H9 (cell line): ENCODE measurements around the gene PLEKHA1. TPM values are rescaled to one million over a fixed set of nuclear protein-coding genes. Genes with fewer than 3 reads are reported as not detected.

ENCODE experiments used
- DNase-seq: peaks from one replicate; pipeline ENCODE4 v3.0.0-alpha.2; 2017
- H2AFZ ChIP-seq: one replicate; pipeline ENCODE4 v1.6.1; 2013; ENCODE audit warnings: mild to moderate bottlenecking, low read length, control low read depth, moderate library complexity
- H2AK5ac ChIP-seq: 2 replicates; pipeline ENCODE4 v1.6.1; 2013; ENCODE audit warnings: low read length, control low read depth, mixed read lengths; ENCODE audit not compliant: insufficient read length
- H2BK120ac ChIP-seq: one replicate; pipeline ENCODE4 v1.6.1; 2013; ENCODE audit warnings: low read depth, mild to moderate bottlenecking, low read length, control low read depth, inconsistent platforms; ENCODE audit not compliant: poor library complexity, severe bottlenecking
- H2BK12ac ChIP-seq: 2 replicates; pipeline ENCODE4 v1.6.1; 2013; ENCODE audit warnings: low read length, control low read depth, mixed read lengths, low read depth; ENCODE audit not compliant: insufficient read length
- H2BK15ac ChIP-seq: 2 replicates; pipeline ENCODE4 v1.6.1; 2013; ENCODE audit warnings: low read depth, low read length, control low read depth
- H2BK20ac ChIP-seq: one replicate; pipeline ENCODE4 v1.6.1; 2013; ENCODE audit warnings: low read depth, mild to moderate bottlenecking, low read length, control low read depth, inconsistent platforms; ENCODE audit not compliant: poor library complexity, severe bottlenecking
- H2BK5ac ChIP-seq: 2 replicates; pipeline ENCODE4 v1.6.1; 2013; ENCODE audit warnings: low read length, control low read depth, mixed read lengths; ENCODE audit not compliant: insufficient read length
- H3K14ac ChIP-seq: 2 replicates; pipeline ENCODE4 v1.6.1; 2013; ENCODE audit warnings: low read length, control low read depth; ENCODE audit not compliant: insufficient read depth
- H3K18ac ChIP-seq: 2 replicates; pipeline ENCODE4 v1.6.1; 2013; ENCODE audit warnings: low read depth, mild to moderate bottlenecking, mixed read lengths, low read length, control low read depth; ENCODE audit not compliant: insufficient read length
- H3K23ac ChIP-seq: 2 replicates; pipeline ENCODE4 v1.6.1; 2013; ENCODE audit warnings: low read length, control low read depth, mixed read lengths, low read depth; ENCODE audit not compliant: insufficient read length
- H3K23me2 ChIP-seq: 2 replicates; pipeline ENCODE4 v1.6.1; 2013; ENCODE audit warnings: low read depth, mild to moderate bottlenecking, mixed read lengths, low read length, control low read depth; ENCODE audit not compliant: insufficient read length, poor library complexity, severe bottlenecking
- H3K27ac ChIP-seq: 2 replicates; pipeline ENCODE4 v1.5.1; 2013; ENCODE audit warnings: low read length, control low read depth, mixed read lengths, low read depth; ENCODE audit not compliant: insufficient read length
- H3K27me3 ChIP-seq: 2 replicates; pipeline ENCODE4 v1.6.1; 2013; ENCODE audit warnings: low read length, control low read depth, inconsistent platforms; ENCODE audit not compliant: insufficient read depth
- H3K4ac ChIP-seq: 2 replicates; pipeline ENCODE4 v1.6.1; 2013; ENCODE audit warnings: low read depth, mild to moderate bottlenecking, control low read depth, inconsistent platforms, low read length, moderate library complexity
- H3K4me1 ChIP-seq: 2 replicates; pipeline ENCODE4 v1.6.1; 2013; ENCODE audit warnings: low read length, control low read depth, inconsistent platforms; ENCODE audit not compliant: insufficient read depth
- H3K4me2 ChIP-seq: 2 replicates; pipeline ENCODE4 v1.6.1; 2013; ENCODE audit warnings: low read length, control low read depth, mixed read lengths; ENCODE audit not compliant: insufficient read length, insufficient read depth
- H3K56ac ChIP-seq: 2 replicates; pipeline ENCODE4 v1.6.1; 2013; ENCODE audit warnings: low read depth, mild to moderate bottlenecking, mixed read lengths, low read length, control low read depth; ENCODE audit not compliant: insufficient read length
- H3K79me1 ChIP-seq: 2 replicates; pipeline ENCODE4 v1.6.1; 2013; ENCODE audit warnings: low read depth, mild to moderate bottlenecking, moderate library complexity, low read length, control low read depth, inconsistent platforms; ENCODE audit not compliant: insufficient read depth, poor library complexity, severe bottlenecking
- H3K79me2 ChIP-seq: 2 replicates; pipeline ENCODE4 v1.6.1; 2013; ENCODE audit warnings: low read length, control low read depth, inconsistent platforms; ENCODE audit not compliant: insufficient read depth
- H3K9ac ChIP-seq: 2 replicates; pipeline ENCODE4 v1.6.1; 2013; ENCODE audit warnings: low read length, control low read depth, mixed read lengths; ENCODE audit not compliant: insufficient read length; ENCODE audit errors: extremely low read depth
- H3K9me3 ChIP-seq: one replicate; pipeline ENCODE4 v1.6.1; 2013; ENCODE audit warnings: low read depth, low read length, inconsistent platforms; ENCODE audit not compliant: control insufficient read depth
- H3T11ph ChIP-seq: one replicate; pipeline ENCODE4 v1.6.1; 2013; ENCODE audit warnings: mild to moderate bottlenecking, low read length, control low read depth, inconsistent platforms
- H4K20me1 ChIP-seq: one replicate; pipeline ENCODE4 v1.6.1; 2013; ENCODE audit not compliant: control insufficient read depth, insufficient read length, insufficient read depth
- H4K5ac ChIP-seq: 2 replicates; pipeline ENCODE4 v1.6.1; 2013; ENCODE audit warnings: low read depth, mild to moderate bottlenecking, mixed read lengths, low read length, control low read depth; ENCODE audit not compliant: insufficient read length
- H4K8ac ChIP-seq: replicated peaks from 2 replicates; pipeline ENCODE4 v1.6.1; 2013; ENCODE audit warnings: low read length, control low read depth, mixed read lengths, low read depth; ENCODE audit not compliant: insufficient read length
- H4K91ac ChIP-seq: 2 replicates; pipeline ENCODE4 v1.6.1; 2013; ENCODE audit warnings: low read depth, mild to moderate bottlenecking, moderate library complexity, mixed read lengths, low read length, control low read depth; ENCODE audit not compliant: insufficient read length
- H3K27ac Mint-ChIP-seq, 3 experiments: 2 replicates in 2 of 3; 3 replicates in 1 of 3; pipeline ENCODE4 v1.8.0; 2020 to 2021; ENCODE audit warnings: mixed read lengths in 3 of 3, mild to moderate bottlenecking in 1 of 3, moderate library complexity in 1 of 3
- H3K27me3 Mint-ChIP-seq: 2 replicates; pipeline ENCODE4 v1.8.0; 2021; ENCODE audit warnings: low read depth, mild to moderate bottlenecking, moderate library complexity, mixed read lengths
- H3K36me3 Mint-ChIP-seq, 3 experiments: 2 replicates in 2 of 3; 3 replicates in 1 of 3; pipeline ENCODE4 v1.8.0; 2020 to 2021; ENCODE audit warnings: low read depth in 3 of 3, mixed read lengths in 3 of 3; ENCODE audit not compliant: insufficient read depth in 1 of 3
- H3K4me1 Mint-ChIP-seq, 2 experiments: 2 replicates each; pipeline ENCODE4 v1.8.0; 2020; ENCODE audit warnings: mixed read lengths in 2 of 2
- H3K4me3 Mint-ChIP-seq, 2 experiments: 2 replicates in 1 of 2; 3 replicates in 1 of 2; pipeline ENCODE4 v1.8.0; 2020 to 2021; ENCODE audit warnings: mild to moderate bottlenecking in 2 of 2, mixed read lengths in 2 of 2, moderate library complexity in 1 of 2
- H3K9me3 Mint-ChIP-seq, 2 experiments: 2 replicates in 1 of 2; 3 replicates in 1 of 2; pipeline ENCODE4 v1.8.0; 2020; ENCODE audit warnings: mild to moderate bottlenecking in 2 of 2, mixed read lengths in 2 of 2, moderate library complexity in 1 of 2
- CTCF ChIP-seq: fragments of 200-600 bp; sonication (generic); conservative IDR thresholded peaks from 3 replicates; pipeline ENCODE4 v1.8.0; 2021; ENCODE audit warnings: antibody characterized with exemption, mild to moderate bottlenecking
- WGBS: extraction: QIAGEN DNeasy Blood & Tissue Kit; methylation state at CpG from one replicate; pipeline ENCODE4 v1.1.7; 2013; ENCODE audit warnings: missing lambda C conversion rate, low lambda C conversion rate, mixed read lengths; ENCODE audit not compliant: insufficient read length; ENCODE audit errors: extremely low coverage; 5-methylcytosine and 5-hydroxymethylcytosine counted together
- total RNA-seq: library from RNA; stranded (reverse); gene quantifications from 2 replicates; pipeline ENCODE4 v1.2.1, GENCODE V29; 2021

Gene PLEKHA1
- total RNA-seq, 1 experiment from 2014 or later: 32.7 TPM

DNA sequence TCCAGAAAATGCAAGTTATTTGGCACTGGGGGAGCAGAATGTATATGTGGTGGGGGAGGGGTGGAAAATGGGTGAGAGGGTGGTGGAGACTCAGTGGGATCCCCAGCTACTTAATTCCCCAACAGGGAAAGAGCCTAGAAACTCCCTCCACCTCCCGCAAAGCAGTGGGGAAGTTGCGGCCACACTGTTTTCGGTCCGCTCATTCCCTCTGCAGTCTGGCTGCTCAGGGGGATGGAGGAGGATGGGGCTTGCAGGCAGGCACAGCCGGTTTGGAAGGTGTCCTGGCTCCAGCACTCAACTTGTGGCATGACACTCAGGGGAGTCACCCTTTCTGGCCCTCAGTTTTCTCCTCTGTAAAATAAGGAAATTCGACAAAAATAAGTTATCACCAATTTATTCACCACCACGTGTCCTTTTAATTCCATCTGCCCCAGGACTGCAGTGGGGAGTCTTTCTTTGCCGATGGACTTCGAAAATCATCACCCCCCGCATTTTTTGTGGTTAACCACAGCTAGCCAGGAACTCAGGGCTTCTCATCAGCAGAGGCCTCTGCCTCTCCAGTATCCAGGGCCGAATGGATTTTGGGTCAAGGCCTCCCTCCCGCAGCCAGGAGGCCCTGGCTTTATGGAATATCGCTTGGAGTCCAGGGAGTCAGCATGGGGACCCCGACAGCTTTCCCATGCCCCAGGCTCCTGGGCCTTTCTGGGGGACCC lies 85.2 kb downstream of the PLEKHA1 start:
- no CpG with 5 or more reads among the region's 14 CpGs for WGBS
- H3K27ac Mint-ChIP-seq: no peak overlapping the region
- 0 out of 7 replicates have a peak, but pooled peaks cover 0 to 3% (median 0%) of the 10 kb centered on the region in 3 experiments for H3K36me3 Mint-ChIP-seq
- H2BK15ac ChIP-seq: no peak overlapping the region
- DNase-seq: no peak
- H4K5ac ChIP-seq: no peak overlapping the region
- no peaks in the 10 kb centered on the region for H4K20me1 ChIP-seq
- H3K23me2 ChIP-seq: peaks cover 17% of the 10 kb centered on the region
- no peak overlapping the region for H2BK12ac ChIP-seq
- no peak overlapping the region for H3K27ac ChIP-seq
- H4K8ac ChIP-seq: no peak overlapping the region
- H2BK120ac ChIP-seq: no peak overlapping the region
- H3K79me2 ChIP-seq: no peaks in the 10 kb centered on the region
- no peak overlapping the region for H2AFZ ChIP-seq
- no peak overlapping the region for H3K18ac ChIP-seq
- H2AK5ac ChIP-seq: no peak overlapping the region
- no peaks in the 10 kb centered on the region for H3K9me3 ChIP-seq
- H3K79me1 ChIP-seq: no peaks in the 10 kb centered on the region
- TF ChIP-seq CTCF: no peak
- H3K4me2 ChIP-seq: no peak overlapping the region
- no peak overlapping the region for H3K9ac ChIP-seq
- no peak overlapping the region for H3K56ac ChIP-seq
- no peak overlapping the region for H3K14ac ChIP-seq
- no peaks in the 10 kb centered on the region; a peak in 2 of 5 replicates for H3K9me3 Mint-ChIP-seq
- peaks cover 19 to 35% of the 10 kb centered on the region in 2 experiments for H3K4me1 Mint-ChIP-seq
- peaks cover 60% of the 10 kb centered on the region for H3K27me3 Mint-ChIP-seq
- no peak overlapping the region for H3K23ac ChIP-seq
- no peak overlapping the region for H2BK20ac ChIP-seq
- no peak overlapping the region for H4K91ac ChIP-seq
- no peaks in the 10 kb centered on the region for H3K4me1 ChIP-seq
- H3K4ac ChIP-seq: no peak overlapping the region
- H2BK5ac ChIP-seq: no peak overlapping the region
- peak overlapping the region in 1 of 2 experiments; percentile 50; a peak in 2 of 5 replicates for H3K4me3 Mint-ChIP-seq
- H3K27me3 ChIP-seq: peaks cover 30% of the 10 kb centered on the region
- no peak overlapping the region for H3T11ph ChIP-seq
